GM21360 (cell line): Measurements from ENCODE around the gene PRKACB.

ENCODE experiments used
- ATAC-seq: cut with Tn5 transposase; IDR thresholded peaks from one replicate; pipeline ENCODE4 v1.9.1; 2021; ENCODE audit warnings: mild to moderate bottlenecking, moderate library complexity; ENCODE audit not compliant: unreplicated experiment

Gene PRKACB

GRCh38 chr1:84155517-84155916, 11.4 kb downstream of the PRKACB start:
- no peak for ATAC-seq

- ATAC-seq = no peak
These were observed 12.1 kb downstream of the PRKACB start for GRCh38 chr1:84156210-84156621.

GRCh38 chr1:84159533-84160240, 15.6 kb downstream of the PRKACB start:
- ATAC-seq = no peak

- ATAC-seq = no peak
These were observed 18.2 kb downstream of the PRKACB start for GRCh38 chr1:84162295-84162694.

- ATAC-seq = no peak
These were observed 19.3 kb downstream of the PRKACB start for GRCh38 chr1:84163123-84163931.

DNA sequence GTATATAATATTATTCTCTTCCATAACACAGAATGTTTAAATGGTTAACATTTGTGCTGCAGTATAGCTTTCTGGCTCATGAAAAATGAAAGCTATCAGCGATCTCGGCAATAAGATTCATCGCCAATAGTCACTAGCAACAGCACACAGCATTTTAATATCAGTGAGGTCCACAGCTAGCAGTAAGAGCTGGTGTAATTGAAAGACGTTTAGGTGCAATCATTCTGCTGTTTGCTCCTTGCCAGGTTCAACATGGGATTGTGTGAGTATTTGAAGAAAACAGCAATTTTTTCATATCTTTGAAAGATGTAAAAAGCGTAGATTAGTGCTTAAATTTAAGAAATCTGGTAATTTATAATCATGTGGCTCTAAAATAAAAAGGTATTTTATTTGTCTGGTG, 20.1 kb downstream of the PRKACB start:
- ATAC-seq = no peak

DNA sequence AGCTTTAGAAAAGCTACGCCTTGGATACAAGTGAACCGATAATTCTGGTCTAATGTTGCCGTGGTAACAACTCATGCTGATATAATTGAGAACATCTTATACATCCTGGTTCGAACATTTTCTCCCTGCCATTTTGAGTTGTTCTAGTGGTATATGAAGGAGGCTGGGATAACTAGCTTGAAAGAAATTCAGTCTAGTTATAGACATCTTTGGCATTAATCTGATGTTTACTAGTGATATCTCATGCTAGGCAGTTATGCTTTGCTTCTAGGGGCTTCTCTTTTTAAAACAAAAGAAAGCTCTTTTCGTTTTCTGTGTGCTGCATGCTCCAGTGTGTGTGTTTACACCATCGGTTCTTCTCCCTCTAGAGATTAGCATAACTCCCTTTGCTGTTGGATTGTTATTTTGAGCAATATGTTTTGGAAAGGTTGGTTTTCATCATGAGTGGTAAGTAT, 20.5 kb downstream of the PRKACB start:
- ATAC-seq = no peak

GRCh38 chr1:84165601-84166000, 21.5 kb downstream of the PRKACB start:
- no peak for ATAC-seq

DNA sequence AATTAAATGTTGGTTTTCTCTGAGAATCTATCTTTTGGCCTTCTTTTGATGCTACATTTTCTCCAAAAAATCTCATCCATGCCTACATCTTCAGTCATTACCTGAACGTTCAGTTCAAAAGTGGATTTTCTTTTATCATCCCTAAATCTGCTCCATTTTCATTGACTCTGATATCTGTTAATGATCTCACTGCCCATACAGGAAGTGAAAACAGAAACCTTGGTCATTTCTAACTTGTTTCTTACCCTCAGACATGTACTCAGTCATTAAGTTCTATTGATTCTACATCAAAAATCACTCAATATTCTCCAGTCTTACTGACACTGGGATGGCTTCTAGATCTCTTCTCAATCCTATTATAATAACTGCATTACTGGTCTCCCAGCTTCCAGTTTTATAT, 22.7 kb downstream of the PRKACB start:
- ATAC-seq = peak; percentile 62

DNA sequence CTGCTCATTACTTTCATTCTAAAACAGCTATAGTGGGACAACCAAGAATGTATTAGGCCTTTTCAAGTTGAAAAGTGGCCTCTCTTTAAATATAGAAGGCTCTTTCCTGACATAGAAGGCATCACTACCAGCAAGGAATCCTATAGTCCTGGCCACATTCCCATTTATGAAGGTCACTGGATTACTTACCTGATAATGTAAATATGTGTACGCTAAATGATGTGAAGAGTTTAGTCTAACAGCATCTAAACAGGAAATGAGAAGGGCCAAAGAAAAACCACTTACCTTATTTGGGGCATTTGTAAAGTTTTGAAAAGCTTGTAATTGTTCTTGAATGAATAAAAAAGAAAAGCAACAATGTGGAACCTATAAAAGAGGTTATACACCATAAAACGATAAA, 24.7 kb downstream of the PRKACB start:
- no peak for ATAC-seq

DNA sequence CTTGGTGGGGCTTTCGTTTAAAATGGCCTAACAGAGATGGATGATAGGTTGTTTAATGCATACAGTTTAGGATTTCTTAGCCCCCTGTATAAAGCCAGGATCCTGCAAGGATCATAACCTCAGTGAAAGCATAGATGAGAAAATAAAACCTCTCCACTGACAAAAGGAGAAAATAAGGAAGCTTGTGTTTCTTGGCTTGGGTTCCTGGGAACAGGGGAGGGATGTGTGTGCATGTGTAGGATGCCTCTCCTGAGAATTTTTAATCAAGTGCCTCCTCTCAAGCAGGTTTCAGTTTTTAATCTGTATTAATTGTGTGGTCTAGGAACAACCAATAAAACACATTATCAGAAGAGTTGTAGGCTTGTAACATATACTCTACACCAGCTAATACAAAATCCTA, 26.1 kb downstream of the PRKACB start:
- no peak for ATAC-seq

- no peak for ATAC-seq
These were observed 27.4 kb downstream of the PRKACB start for GRCh38 chr1:84171481-84171880.

- no peak for ATAC-seq
These were observed 30.0 kb downstream of the PRKACB start for GRCh38 chr1:84174051-84174556.

- ATAC-seq = no peak
These were observed 37.4 kb downstream of the PRKACB start for GRCh38 chr1:84181350-84182005.

DNA sequence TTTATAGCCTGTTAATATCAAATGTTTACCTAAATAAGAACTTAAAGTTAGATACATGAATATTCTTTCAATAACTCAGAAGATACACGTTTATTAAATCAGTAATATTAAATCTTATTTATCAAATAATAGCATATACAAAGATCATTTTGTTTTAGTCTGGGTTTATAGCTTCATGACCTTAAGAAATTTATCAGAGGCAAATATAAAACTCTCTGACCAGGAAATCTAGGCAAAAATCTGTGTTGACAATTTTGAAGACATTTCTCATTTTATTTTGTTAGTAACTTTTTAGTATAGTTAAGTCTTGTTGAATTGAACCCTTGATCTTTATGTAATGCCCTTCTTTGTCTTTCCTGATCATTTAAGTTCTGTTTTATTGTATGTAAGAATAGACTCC, 46.4 kb downstream of the PRKACB start:
- ATAC-seq = no peak

DNA sequence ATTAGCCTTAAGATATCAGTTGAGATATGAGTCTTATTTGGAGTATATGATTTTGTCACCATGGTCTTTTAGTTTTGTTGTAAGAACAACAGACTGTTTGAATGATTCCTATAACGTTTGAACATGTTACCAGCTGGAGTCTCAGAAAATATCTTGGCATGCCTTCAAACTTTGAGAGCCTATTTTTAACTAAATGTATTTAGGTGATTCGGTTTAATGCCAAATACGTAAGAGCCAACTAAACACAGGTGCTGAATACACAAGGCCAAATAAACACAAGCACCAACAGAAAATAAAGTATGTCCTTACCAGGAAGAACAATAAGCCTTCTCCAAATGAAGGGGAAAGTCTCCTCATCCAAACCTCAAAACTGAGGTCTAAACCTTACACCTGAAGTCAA, 48.6 kb downstream of the PRKACB start:
- ATAC-seq = no peak

- ATAC-seq = no peak
These were observed 54.8 kb downstream of the PRKACB start for GRCh38 chr1:84198832-84199231.

DNA sequence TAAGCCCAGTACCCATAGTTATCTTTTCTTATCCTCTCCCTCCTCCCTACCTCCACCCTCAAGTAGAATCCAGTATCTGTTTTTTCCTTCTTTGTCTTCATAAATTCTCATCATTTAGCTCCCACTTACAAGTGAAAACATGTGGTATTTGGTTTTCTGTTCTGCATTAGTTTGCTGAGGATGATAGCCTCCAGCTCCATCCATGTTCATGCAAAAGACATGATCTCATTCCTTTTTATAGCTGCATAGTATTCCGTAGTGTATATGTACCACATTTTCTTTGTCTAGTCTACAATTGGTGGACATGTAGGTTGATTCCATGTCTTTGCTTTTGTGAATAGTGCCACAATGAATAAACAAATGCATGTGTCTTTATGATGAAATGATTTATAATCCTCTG, 55.2 kb downstream of the PRKACB start:
- no peak for ATAC-seq

DNA sequence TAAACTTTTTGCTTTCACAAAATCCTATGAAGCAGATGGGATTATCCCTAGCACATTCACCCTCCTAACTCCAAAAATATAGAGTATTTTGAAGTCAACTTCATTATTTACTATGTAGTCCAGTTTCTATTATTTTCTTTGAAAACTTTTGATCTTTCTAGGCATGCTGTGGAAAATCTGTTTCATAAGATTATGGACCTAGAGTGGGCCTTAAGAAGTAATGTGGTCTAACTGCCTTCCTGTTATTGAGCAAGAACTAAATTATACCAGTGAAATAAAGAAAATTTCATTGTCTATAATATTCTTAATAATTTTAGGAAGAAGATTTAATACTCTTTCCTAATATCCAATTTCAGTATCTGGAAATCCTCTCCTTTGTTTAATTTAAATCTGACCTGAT, 58.1 kb downstream of the PRKACB start:
- ATAC-seq = no peak

DNA sequence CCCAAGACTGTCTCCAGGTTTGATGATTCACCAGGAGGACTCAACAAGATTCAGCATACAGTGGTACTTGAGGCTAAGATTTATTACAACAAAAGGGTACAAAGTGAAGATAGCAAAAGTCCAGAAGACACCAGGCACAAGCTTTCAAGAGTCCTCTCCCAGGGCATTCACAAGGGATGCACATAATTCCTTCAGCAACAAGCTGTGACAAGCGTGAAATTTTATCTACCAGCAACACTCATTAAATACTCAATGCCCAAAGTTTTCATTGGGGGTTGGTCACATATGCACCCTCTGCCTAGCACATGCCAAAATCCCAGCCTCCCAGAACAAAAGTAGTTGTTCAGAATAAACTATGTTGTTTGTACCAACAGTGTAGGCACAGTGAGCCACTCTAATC, 62.3 kb downstream of the PRKACB start:
- ATAC-seq = no peak

DNA sequence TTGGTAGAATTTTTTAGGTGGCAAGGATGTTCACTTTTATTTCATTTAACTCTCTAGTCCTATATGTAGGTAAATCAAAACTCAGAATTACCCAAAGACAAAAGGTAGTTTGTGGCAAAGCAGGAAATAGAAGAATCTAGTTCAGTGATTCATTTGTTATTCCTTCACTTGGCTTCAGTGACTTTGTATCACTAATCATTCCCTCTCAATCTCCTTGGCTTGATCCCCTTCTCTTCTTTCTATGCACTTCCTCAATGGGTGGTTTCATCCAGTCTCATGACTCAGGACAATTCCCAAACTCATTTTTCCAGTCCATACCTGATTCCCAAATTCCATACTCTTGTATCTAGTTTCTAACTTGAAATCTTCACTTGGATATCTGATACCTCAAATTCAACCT, 64.9 kb downstream of the PRKACB start:
- ATAC-seq = no peak
